GM23248 (cell line): ENCODE data around the gene CDC14A. TPM values are rescaled to one million over a fixed set of nuclear protein-coding genes. Genes with fewer than 3 reads are reported as not detected.

Experiments
- DNase-seq: peaks from one replicate; pipeline ENCODE4 v3.0.0-alpha.2; 2015
- H2AFZ ChIP-seq: fragments of 200-600 bp; sonication (generic); 2 replicates; pipeline ENCODE4 v1.6.1; 2016; ENCODE audit warnings: antibody characterized with exemption
- H3F3A ChIP-seq: fragments of 200-600 bp; sonication (generic); 2 replicates; pipeline ENCODE4 v1.6.1; 2016; ENCODE audit warnings: mild to moderate bottlenecking, antibody characterized with exemption, mixed run types; ENCODE audit not compliant: insufficient read depth
- H3K27ac ChIP-seq: fragments of 200-600 bp; sonication (generic); 2 replicates; pipeline ENCODE4 v1.5.1; 2016; ENCODE audit warnings: mild to moderate bottlenecking
- H3K27me3 ChIP-seq: fragments of 200-600 bp; sonication (generic); replicated peaks from 2 replicates; pipeline ENCODE4 v1.6.1; 2016; ENCODE audit warnings: mild to moderate bottlenecking; ENCODE audit not compliant: insufficient read depth
- H3K36me3 ChIP-seq: fragments of 200-600 bp; sonication (generic); 2 replicates; pipeline ENCODE4 v1.6.1; 2016; ENCODE audit warnings: low read depth, mild to moderate bottlenecking
- H3K4me1 ChIP-seq: fragments of 200-600 bp; sonication (generic); 2 replicates; pipeline ENCODE4 v1.6.1; 2016; ENCODE audit warnings: mild to moderate bottlenecking; ENCODE audit not compliant: insufficient read depth
- H3K4me2 ChIP-seq: fragments of 200-600 bp; sonication (generic); one replicate; pipeline ENCODE4 v1.6.1; 2016; ENCODE audit warnings: mild to moderate bottlenecking; ENCODE audit not compliant: unreplicated experiment
- H3K4me3 ChIP-seq: fragments of 200-600 bp; sonication (generic); 2 replicates; pipeline ENCODE4 v1.5.1; 2016; ENCODE audit warnings: mild to moderate bottlenecking
- H3K79me2 ChIP-seq: fragments of 200-600 bp; sonication (generic); 2 replicates; pipeline ENCODE4 v1.6.1; 2016; ENCODE audit warnings: mild to moderate bottlenecking; ENCODE audit not compliant: insufficient read depth
- H3K9ac ChIP-seq: fragments of 200-600 bp; sonication (generic); 2 replicates; pipeline ENCODE4 v1.6.1; 2016; ENCODE audit warnings: mild to moderate bottlenecking
- H3K9me2 ChIP-seq: fragments of 200-600 bp; sonication (generic); 2 replicates; pipeline ENCODE4 v1.6.1; 2016; ENCODE audit warnings: mixed run types, mild to moderate bottlenecking, moderate library complexity; ENCODE audit not compliant: insufficient read depth
- H3K9me3 ChIP-seq: fragments of 200-600 bp; sonication (generic); one replicate; pipeline ENCODE4 v1.6.1; 2017; ENCODE audit warnings: low read depth
- H4K20me1 ChIP-seq: fragments of 200-600 bp; sonication (generic); 2 replicates; pipeline ENCODE4 v1.6.0; 2016; ENCODE audit not compliant: insufficient read depth
- EZH2 ChIP-seq: fragments of 200-600 bp; sonication (generic); IDR thresholded peaks from 2 replicates; pipeline ENCODE4 v1.6.1; 2018; ENCODE audit warnings: antibody characterized with exemption, mild to moderate bottlenecking; ENCODE audit not compliant: insufficient read depth, poor library complexity, severe bottlenecking
- EZH2phosphoT487 ChIP-seq: fragments of 200-600 bp; sonication (generic); IDR thresholded peaks from 2 replicates; pipeline ENCODE4 v1.6.1; 2018; ENCODE audit warnings: antibody characterized with exemption, moderate library complexity, mild to moderate bottlenecking, low read depth; ENCODE audit not compliant: insufficient read depth
- WGBS, 2 experiments: methylation state at CpG; one replicate each; pipeline ENCODE4 v1.1.6; 2015 to 2017; ENCODE audit warnings: low lambda C conversion rate in 2 of 2, low coverage in 1 of 2; ENCODE audit errors: missing lambda C conversion rate in 2 of 2; 5-methylcytosine and 5-hydroxymethylcytosine counted together
- in situ Hi-C: fragments of 300-500 bp; cut with MboI; formaldehyde crosslinking; loops from 2 replicates; pipeline ENCODE4 v1.15.0; 2020
- polyA plus RNA-seq: library from polyadenylated mRNA; unstranded; fragments of >200 nt; fragmentation: Nextera tagmentation; extraction: Ambion mirVana; gene quantifications from 2 replicates; pipeline ENCODE4 v1.2.1, GENCODE V29; 2016
- total RNA-seq: library from RNA; depleted of rRNA; stranded (reverse); fragments of >200 nt; shearing (Covaris generic); gene quantifications from 2 replicates; pipeline ENCODE4 v1.2.3, GENCODE V29; 2014

Gene CDC14A
- total and polyA plus RNA-seq, 2 experiments from 2014 or later, result 1.5 to 1.8 TPM

GRCh38 chr1:100482167-100482566 is 129.9 kb downstream of the CDC14A start:
- TF ChIP-seq EZH2, result no peak
- TF ChIP-seq EZH2phosphoT487, result no peak
- in situ Hi-C loops, result no loop called here
- no peaks in the 10 kb centered on the region for H4K20me1 ChIP-seq
- no peaks in the 10 kb centered on the region for H3K36me3 ChIP-seq
- no peak for DNase-seq
- no peaks in the 10 kb centered on the region for H3K27me3 ChIP-seq
- no peak overlapping the region for H2AFZ ChIP-seq
- no peaks in the 10 kb centered on the region for H3K9me3 ChIP-seq
- H3K4me2 ChIP-seq, result no peak overlapping the region
- no peaks in the 10 kb centered on the region for H3K9me2 ChIP-seq
- no peak overlapping the region for H3K27ac ChIP-seq
- H3K9ac ChIP-seq, result no peak overlapping the region
- no peaks in the 10 kb centered on the region for H3F3A ChIP-seq
- no peak overlapping the region for H3K4me3 ChIP-seq
- H3K4me1 ChIP-seq, result no peaks in the 10 kb centered on the region
- H3K79me2 ChIP-seq, result no peaks in the 10 kb centered on the region

DNA sequence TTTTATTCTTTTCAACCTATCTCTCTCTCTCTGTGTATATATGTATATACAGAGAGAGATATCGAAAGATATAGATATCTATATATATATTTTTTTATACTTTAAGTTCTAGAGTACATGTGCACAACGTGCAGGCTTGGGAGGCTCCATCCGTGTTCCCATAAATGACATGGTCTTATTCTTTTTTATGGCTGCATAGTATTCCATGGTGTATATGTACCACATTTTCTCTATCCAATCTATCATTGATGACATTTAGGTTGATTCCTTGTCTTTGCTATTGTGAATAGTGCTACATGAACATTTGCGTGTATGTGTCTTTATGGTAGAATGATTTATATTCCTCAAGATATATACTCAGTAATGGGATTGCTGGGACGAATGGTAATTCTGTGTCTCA is 130.4 kb downstream of the CDC14A start:
- no peaks in the 10 kb centered on the region for H3K9me3 ChIP-seq
- no peak for DNase-seq
- H3K27ac ChIP-seq, result no peak overlapping the region
- in situ Hi-C loops, result no loop called here
- H2AFZ ChIP-seq, result no peak overlapping the region
- no peak overlapping the region for H3K4me3 ChIP-seq
- H3K79me2 ChIP-seq, result no peaks in the 10 kb centered on the region
- no peaks in the 10 kb centered on the region for H3K36me3 ChIP-seq
- no peaks in the 10 kb centered on the region for H3K4me1 ChIP-seq
- no peaks in the 10 kb centered on the region for H3K9me2 ChIP-seq
- H3K4me2 ChIP-seq, result no peak overlapping the region
- no peaks in the 10 kb centered on the region for H3K27me3 ChIP-seq
- no peaks in the 10 kb centered on the region for H3F3A ChIP-seq
- H4K20me1 ChIP-seq, result no peaks in the 10 kb centered on the region
- WGBS, 2 experiments, result 90 to 92% methylated on average over 5 of the region's 5 CpGs
- TF ChIP-seq EZH2 (no peak), EZH2phosphoT487 (no peak)
- H3K9ac ChIP-seq, result no peak overlapping the region

GRCh38 chr1:100483230-100483629 is 130.9 kb downstream of the CDC14A start:
- in situ Hi-C loops, result no loop called here
- 94 to 98% methylated on average over 3 of the region's 3 CpGs for WGBS, 2 experiments

GRCh38 chr1:100485855-100486258 is 133.6 kb downstream of the CDC14A start:
- H3K4me2 ChIP-seq, result no peak overlapping the region
- no peak overlapping the region for H3K9ac ChIP-seq
- TF ChIP-seq EZH2phosphoT487, result no peak
- TF ChIP-seq EZH2, result no peak
- H2AFZ ChIP-seq, result no peak overlapping the region
- H4K20me1 ChIP-seq, result no peaks in the 10 kb centered on the region
- in situ Hi-C loops, result no loop called here
- DNase-seq, result peak; percentile 2
- H3K27me3 ChIP-seq, result no peaks in the 10 kb centered on the region
- no peak overlapping the region for H3K4me3 ChIP-seq
- no peaks in the 10 kb centered on the region for H3K9me2 ChIP-seq
- no peaks in the 10 kb centered on the region for H3K9me3 ChIP-seq
- 84 to 88% methylated on average over 2 of the region's 2 CpGs for WGBS, 2 experiments
- no peaks in the 10 kb centered on the region for H3F3A ChIP-seq
- H3K27ac ChIP-seq, result no peak overlapping the region
- H3K36me3 ChIP-seq, result no peaks in the 10 kb centered on the region
- no peaks in the 10 kb centered on the region for H3K4me1 ChIP-seq
- H3K79me2 ChIP-seq, result no peaks in the 10 kb centered on the region

More at GRCh38 chr1:100483230-100483629, 130.9 kb downstream of the CDC14A start:
- no peak overlapping the region for H3K9ac ChIP-seq
- no peaks in the 10 kb centered on the region for H4K20me1 ChIP-seq
- no peaks in the 10 kb centered on the region for H3K79me2 ChIP-seq
- H3K27me3 ChIP-seq, result no peaks in the 10 kb centered on the region
- H3K4me3 ChIP-seq, result no peak overlapping the region
- no peak overlapping the region for H2AFZ ChIP-seq
- no peak overlapping the region for H3K4me2 ChIP-seq
- no peak for DNase-seq
- no peak overlapping the region for H3K27ac ChIP-seq
- no peaks in the 10 kb centered on the region for H3K9me2 ChIP-seq
- H3K4me1 ChIP-seq, result no peaks in the 10 kb centered on the region
- no peaks in the 10 kb centered on the region for H3F3A ChIP-seq
- TF ChIP-seq EZH2phosphoT487 (no peak), EZH2 (no peak)
- no peaks in the 10 kb centered on the region for H3K36me3 ChIP-seq
- no peaks in the 10 kb centered on the region for H3K9me3 ChIP-seq
